Measurements from ENCODE around the gene BACH2. TPM values are rescaled to one million over a fixed set of nuclear protein-coding genes. Genes with fewer than 3 reads are reported as not detected.

Gene BACH2
- total and polyA plus RNA-seq, 2 of the 8 experiments (the other 6 are each of a cell fraction or from before 2014, with no cell fraction given) = 1.9 to 5.9 TPM

DNA sequence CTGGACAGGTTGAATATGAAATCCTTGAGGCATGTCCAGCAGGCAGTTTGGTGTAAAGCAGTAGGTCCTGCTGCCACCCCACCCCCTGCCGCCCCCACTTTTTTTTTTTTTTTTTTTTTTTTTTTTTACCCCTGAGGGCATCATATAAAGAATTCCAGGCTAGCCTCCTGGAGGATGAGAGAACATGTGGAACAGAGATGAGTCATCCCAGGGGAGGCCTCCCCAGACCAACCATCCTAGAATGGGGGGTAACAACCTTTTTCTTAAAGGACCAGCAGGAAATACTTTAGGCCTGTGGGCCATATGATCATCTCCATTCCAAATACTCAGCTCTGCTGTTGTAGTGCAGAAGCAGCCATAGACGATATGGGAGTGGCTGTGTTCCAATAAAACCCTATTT, 231.5 kb downstream of the BACH2 start:
- Histone ChIP-seq H3K27ac (ENCODE audit: low read depth, low read length) (no peak overlapping the region), H2BK120ac (replicated peaks; ENCODE audit: low read depth, low read length) (no peak overlapping the region), H2BK12ac (ENCODE audit: low read depth, low read length) (no peak overlapping the region), H3K79me1 (ENCODE audit: low read depth, low read length) (no peaks in the 10 kb centered on the region), H3K79me2 (ENCODE audit: control insufficient read depth in 1 of 2, insufficient read depth in 2 of 2, low read length in 2 of 2) (no peaks in the 10 kb centered on the region), H3K4ac (replicated peaks; ENCODE audit: insufficient read length, low read depth, low read length) (no peak overlapping the region), H3K23ac (ENCODE audit: insufficient read length) (no peak overlapping the region), H3K9ac (replicated peaks in 1 of 4; ENCODE audit: extremely low read depth in 1 of 4, low read depth in 3 of 4, low read length in 3 of 4) (no peak overlapping the region), H3K9me3 (ENCODE audit: insufficient read depth in 2 of 2, low read depth in 1 of 2, low read length in 1 of 2) (no peaks in the 10 kb centered on the region), H4K8ac (ENCODE audit: extremely low read depth, insufficient read depth, low read length) (no peak overlapping the region), H2AK5ac (ENCODE audit: low read depth, low read length) (no peak overlapping the region), H2AFZ (ENCODE audit: low read length) (no peak overlapping the region), H3K23me2 (ENCODE audit: low read depth, low read length) (no peaks in the 10 kb centered on the region), H3K27me3 (replicated peaks in 1 of 4; ENCODE audit: control insufficient read depth in 3 of 4, extremely low read depth in 1 of 4, insufficient read depth in 3 of 4, low read length in 3 of 4) (no peaks in the 10 kb centered on the region), H3K4me1 (replicated peaks in 1 of 4; ENCODE audit: control insufficient read depth in 3 of 4, insufficient read depth in 4 of 4, low read length in 3 of 4) (peaks cover 0 to 4% (median 1%) of the 10 kb centered on the region in 4 experiments; a peak in 3 of 7 replicates), H2BK5ac (ENCODE audit: low read depth, low read length) (no peak overlapping the region), H3K36me3 (ENCODE audit: control insufficient read depth in 2 of 4, insufficient read depth in 4 of 4, low read length in 3 of 4) (no peaks in the 10 kb centered on the region), H3K18ac (ENCODE audit: extremely low read depth, low read length) (no peak overlapping the region), H4K5ac (ENCODE audit: insufficient read length, low read depth, low read length) (no peak overlapping the region), H4K20me1 (replicated peaks in 1 of 2; ENCODE audit: control insufficient read depth in 1 of 2, insufficient read depth in 2 of 2, low read length in 2 of 2) (no peaks in the 10 kb centered on the region), H3K56ac (replicated peaks; ENCODE audit: insufficient read length, low read depth, low read length) (no peak overlapping the region), H3K14ac (ENCODE audit: insufficient read length) (no peak overlapping the region), H2BK15ac (ENCODE audit: low read length) (no peak overlapping the region), H3K4me3 (ENCODE audit: extremely low read depth in 1 of 4, insufficient read depth in 2 of 4, low read depth in 3 of 4, low read length in 4 of 4) (no peak overlapping the region), H4K91ac (replicated peaks; ENCODE audit: insufficient read length, low read length) (no peak overlapping the region), H2BK20ac (ENCODE audit: low read length) (no peak overlapping the region), H3K4me2 (ENCODE audit: insufficient read depth in 1 of 2, low read depth in 2 of 2, low read length in 2 of 2) (no peak overlapping the region)
- TF ChIP-seq JUND (IDR thresholded peaks at IDR 0.05; ENCODE audit: low read length) = 0 out of 2 replicates have a peak, but pooled peaks have one; percentile 56
- TF ChIP-seq SRF (IDR thresholded peaks at IDR 0.05; ENCODE audit: low read depth, low read length) = no peak
- POLR2A ChIA-PET (ENCODE audit: partially characterized antibody) = no interaction called here
- FAIRE-seq (no peak), DNase-seq (ENCODE audit: low read depth in 1 of 2, low spot score in 2 of 2) (no peak)
- WGBS, 2 experiments (ENCODE audit: extremely low coverage in 1 of 2, insufficient coverage in 1 of 2, insufficient read length in 1 of 2, insufficient replicate concordance in 2 of 2, low coverage in 1 of 2, low lambda C conversion rate in 2 of 2, missing lambda C conversion rate in 1 of 2) = 97% methylated on average over 2 of the region's 2 CpGs; no CpG with 5 or more reads in 1 of the 2 experiments
- CTCF ChIA-PET (ENCODE audit: partially characterized antibody) = interaction anchor here (0.6 kb wide), 1 partner anchor 232 kb away, joined by 3 read pairs; no protein-coding TSS in a partner anchor
